ENCODE measurements around the gene SCUBE1.

DNA sequence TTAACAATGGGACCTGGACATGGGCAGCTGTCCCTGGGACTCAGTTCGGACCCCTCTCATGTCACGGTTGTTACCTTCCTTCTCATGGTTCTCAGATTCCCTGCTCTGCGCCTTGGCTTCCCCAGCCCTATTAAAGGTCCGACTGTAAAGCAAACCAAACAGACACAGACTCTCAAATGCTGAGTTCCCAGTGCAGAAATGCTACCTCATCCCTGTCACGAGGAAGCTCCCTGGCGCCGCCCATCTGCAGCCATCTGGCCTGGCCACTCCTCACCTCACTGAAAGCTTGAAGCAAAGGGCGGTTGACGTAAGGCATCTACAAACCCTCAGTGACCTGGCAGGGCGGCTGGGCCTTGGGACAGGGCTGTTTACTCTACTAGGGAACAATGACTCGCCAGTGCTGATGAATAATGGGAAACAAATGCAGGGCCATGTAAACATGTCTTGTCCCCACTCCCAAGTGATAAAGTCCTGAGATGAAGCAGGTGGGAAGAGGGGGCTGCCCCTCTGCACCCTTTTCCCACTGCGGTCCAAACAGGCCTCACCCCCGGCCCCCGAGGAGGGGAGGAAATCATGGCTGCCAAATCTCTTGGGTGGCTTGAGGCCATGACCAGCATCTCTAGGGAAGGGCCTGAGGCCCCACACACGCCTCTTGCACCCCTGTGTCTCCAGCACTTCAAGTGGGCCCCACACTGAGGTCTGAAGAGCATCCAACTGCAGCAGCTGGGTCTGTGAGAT, 49.3 kb downstream of the SCUBE1 start:
- TF ChIP-seq, protein P1, sequence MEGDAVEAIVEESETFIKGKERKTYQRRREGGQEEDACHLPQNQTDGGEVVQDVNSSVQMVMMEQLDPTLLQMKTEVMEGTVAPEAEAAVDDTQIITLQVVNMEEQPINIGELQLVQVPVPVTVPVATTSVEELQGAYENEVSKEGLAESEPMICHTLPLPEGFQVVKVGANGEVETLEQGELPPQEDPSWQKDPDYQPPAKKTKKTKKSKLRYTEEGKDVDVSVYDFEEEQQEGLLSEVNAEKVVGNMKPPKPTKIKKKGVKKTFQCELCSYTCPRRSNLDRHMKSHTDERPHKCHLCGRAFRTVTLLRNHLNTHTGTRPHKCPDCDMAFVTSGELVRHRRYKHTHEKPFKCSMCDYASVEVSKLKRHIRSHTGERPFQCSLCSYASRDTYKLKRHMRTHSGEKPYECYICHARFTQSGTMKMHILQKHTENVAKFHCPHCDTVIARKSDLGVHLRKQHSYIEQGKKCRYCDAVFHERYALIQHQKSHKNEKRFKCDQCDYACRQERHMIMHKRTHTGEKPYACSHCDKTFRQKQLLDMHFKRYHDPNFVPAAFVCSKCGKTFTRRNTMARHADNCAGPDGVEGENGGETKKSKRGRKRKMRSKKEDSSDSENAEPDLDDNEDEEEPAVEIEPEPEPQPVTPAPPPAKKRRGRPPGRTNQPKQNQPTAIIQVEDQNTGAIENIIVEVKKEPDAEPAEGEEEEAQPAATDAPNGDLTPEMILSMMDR (IDR thresholded peaks at IDR 0.05) = no peak
- peak in 1 of 2 donors; percentile 52 for TF ChIP-seq EP300 (IDR thresholded peaks at IDR 0.05)
- TF ChIP-seq POLR2A (IDR thresholded peaks at IDR 0.05) = no peak
